DMS 273 (cell line): Measurements from ENCODE around the gene IL36B.
"Not testable (repeated sequence)": the region's sequence is repeated elsewhere in the genome, so short reads cannot be mapped to it uniquely, and the experiment has no call there.

Experiments used
- DNase-seq: peaks from one replicate; lab custom pipeline; 2025; ENCODE audit not compliant: unreplicated experiment; lab: John Stamatoyannopoulos, UW

IL36B gene

GRCh38 chr2:113052396-113052917, at the start of gene IL36B:
Gene IL36B (minus strand): TSS chr2:113052867.
- DNase-seq: no peak

GRCh38 chr2:113102133-113102532, 49.5 kb upstream of the IL36B start:
- no peak for DNase-seq

GRCh38 chr2:113098532-113098931, 45.9 kb upstream of the IL36B start:
- DNase-seq: no peak

- no peak for DNase-seq
These were observed 45.4 kb upstream of the IL36B start for GRCh38 chr2:113098041-113098440.

GRCh38 chr2:113096842-113097618, 44.4 kb upstream of the IL36B start:
- not testable (repeated sequence) for DNase-seq

- not testable (repeated sequence) for DNase-seq
These were observed 43.6 kb upstream of the IL36B start for GRCh38 chr2:113096306-113096705.

- DNase-seq: no peak
These were observed 40.9 kb upstream of the IL36B start for GRCh38 chr2:113093613-113093977.

GRCh38 chr2:113092864-113093612, 40.4 kb upstream of the IL36B start:
- no peak for DNase-seq

GRCh38 chr2:113091231-113091896, 38.7 kb upstream of the IL36B start:
- no peak for DNase-seq

- no peak for DNase-seq
These were observed 37.2 kb upstream of the IL36B start for GRCh38 chr2:113089916-113090315.

GRCh38 chr2:113088213-113088992, 35.7 kb upstream of the IL36B start:
- DNase-seq: no peak

- DNase-seq: no peak
These were observed 32.9 kb upstream of the IL36B start for GRCh38 chr2:113085542-113085941.

- peak; percentile 24 for DNase-seq
These were observed 31.8 kb upstream of the IL36B start for GRCh38 chr2:113084249-113085000.

- DNase-seq: no peak
These were observed 30.6 kb upstream of the IL36B start for GRCh38 chr2:113083296-113083695.

GRCh38 chr2:113081488-113082210, 29.0 kb upstream of the IL36B start:
- no peak for DNase-seq

GRCh38 chr2:113080134-113080533, 27.5 kb upstream of the IL36B start:
- DNase-seq: peak; percentile 64

- no peak for DNase-seq
These were observed 26.5 kb upstream of the IL36B start for GRCh38 chr2:113079131-113079530.

GRCh38 chr2:113078350-113078839, 25.7 kb upstream of the IL36B start:
- DNase-seq: no peak

- DNase-seq: no peak
These were observed 25.3 kb upstream of the IL36B start for GRCh38 chr2:113077921-113078320.
